Endothelial cell of umbilical vein (primary cell): ENCODE measurements around the gene XXYLT1. TPM values are rescaled to one million over a fixed set of nuclear protein-coding genes. Genes with fewer than 3 reads are reported as not detected.

Experiments used
- BruUV-seq: library from RNA; stranded (reverse); fragments of 400-500 nt; replicated peaks from 2 replicates; lab custom pipeline; 2021; lab: Mats Ljungman, UMichigan
- CTCF ChIA-PET: fragments of 300-600, 350-600 bp; sonication (Branson Sonifier 250); formaldehyde crosslinking; loops from one replicate; lab custom pipeline; 2021; ENCODE audit warnings: antibody characterized with exemption, inconsistent platforms; lab: Charles Lee
- POLR2A ChIA-PET: fragments of 300-600, 350-600 bp; sonication (Branson Sonifier 250); formaldehyde crosslinking; loops from one replicate; lab custom pipeline; 2021; ENCODE audit warnings: antibody characterized with exemption, inconsistent platforms; lab: Charles Lee
- DNase-seq: peaks from one replicate; pipeline ENCODE4 v3.0.0-alpha.2; 2011; ENCODE audit warnings: low read depth, low spot score
- FAIRE-seq: peaks from 2 replicates; lab custom pipeline; 2011; peaks lifted over from hg19 to GRCh38; lab: Jason Lieb, UNC
- H2AFZ ChIP-seq: 2 replicates; pipeline ENCODE4 v1.6.0; 2012; ENCODE audit warnings: low read depth, low read length, control low read depth, inconsistent platforms
- H3K27ac ChIP-seq: 2 replicates; pipeline ENCODE4 v1.5.1; 2011; ENCODE audit warnings: low read depth, mild to moderate bottlenecking, control low read depth, low read length, moderate library complexity; ENCODE audit not compliant: insufficient read depth
- H3K27me3 ChIP-seq, 2 experiments: 2 replicates each; pipeline versions ENCODE4 v1.6.0 to v1.6.1; 2011; ENCODE audit warnings: low read length in 2 of 2, mixed read lengths in 1 of 2; ENCODE audit not compliant: control insufficient read depth in 2 of 2, insufficient read depth in 2 of 2
- H3K36me3 ChIP-seq, 2 experiments: 2 replicates in 1 of 2; 3 replicates in 1 of 2; pipeline ENCODE4 v1.5.1; 2011; ENCODE audit warnings: low read length in 2 of 2, mild to moderate bottlenecking in 1 of 2, moderate library complexity in 1 of 2; ENCODE audit not compliant: control insufficient read depth in 2 of 2, insufficient read depth in 2 of 2; ENCODE audit errors: extremely low read depth in 1 of 2
- H3K4me1 ChIP-seq: 3 replicates; pipeline ENCODE4 v1.5.1; 2011; ENCODE audit warnings: mild to moderate bottlenecking, low read length; ENCODE audit not compliant: control insufficient read depth, insufficient read depth; ENCODE audit errors: extremely low read depth
- H3K4me2 ChIP-seq: 2 replicates; pipeline ENCODE4 v1.6.1; 2011; ENCODE audit warnings: low read length, control low read depth, mixed read lengths; ENCODE audit not compliant: insufficient read depth
- H3K4me3 ChIP-seq, 3 experiments: fragments of 200-600 bp in 1 of 3; sonication (generic), shearing (Covaris generic) in 1 of 3; replicated peaks in 1 of 3; 2 replicates each; pipeline ENCODE4 v1.5.1; 2011 to 2016; ENCODE audit warnings: control low read depth in 3 of 3, low read length in 3 of 3, mild to moderate bottlenecking in 2 of 3, inconsistent platforms in 1 of 3, low read depth in 1 of 3, moderate library complexity in 1 of 3; ENCODE audit not compliant: insufficient read depth in 1 of 3
- H3K79me2 ChIP-seq: 2 replicates; pipeline ENCODE4 v1.6.0; 2012; ENCODE audit warnings: low read length, inconsistent platforms; ENCODE audit not compliant: control insufficient read depth, insufficient read depth
- H3K9ac ChIP-seq: replicated peaks from 2 replicates; pipeline ENCODE3; 2011; ENCODE audit warnings: low read length, control low read depth; ENCODE audit not compliant: insufficient read depth; ENCODE audit errors: extremely low read depth
- H3K9me1 ChIP-seq: replicated peaks from 3 replicates; pipeline ENCODE4 v1.6.0; 2011; ENCODE audit warnings: mild to moderate bottlenecking, low read length; ENCODE audit not compliant: control insufficient read depth, insufficient read depth; ENCODE audit errors: extremely low read depth
- H3K9me3 ChIP-seq: replicated peaks from 2 replicates; pipeline ENCODE4 v1.5.1; 2012; ENCODE audit warnings: low read length, inconsistent platforms; ENCODE audit not compliant: control insufficient read depth, insufficient read depth
- H4K20me1 ChIP-seq: replicated peaks from 2 replicates; pipeline ENCODE3; 2011; ENCODE audit warnings: mild to moderate bottlenecking, low read length; ENCODE audit not compliant: control insufficient read depth, insufficient read depth; ENCODE audit errors: extremely low read depth
- FOS ChIP-seq: IDR thresholded peaks from 2 replicates; pipeline ENCODE4 v1.6.1; 2011; ENCODE audit warnings: mild to moderate bottlenecking, low read length, moderate library complexity, borderline replicate concordance; ENCODE audit not compliant: insufficient read depth
- GATA2 ChIP-seq: IDR thresholded peaks from 2 replicates; pipeline ENCODE4 v1.7.0; 2011; ENCODE audit warnings: low read depth, mild to moderate bottlenecking, moderate library complexity, mixed read lengths, low read length; ENCODE audit not compliant: insufficient read length, insufficient read depth
- MAX ChIP-seq: IDR thresholded peaks from 2 replicates; pipeline ENCODE4 v1.6.1; 2011; ENCODE audit not compliant: insufficient read depth, insufficient read length
- POLR2AphosphoS5 ChIP-seq: IDR thresholded peaks from 2 replicates; pipeline ENCODE4 v1.6.1; 2012; ENCODE audit warnings: low read depth, mild to moderate bottlenecking, control low read depth, low read length, moderate library complexity; ENCODE audit not compliant: insufficient read depth
- dilution Hi-C: fragments of 300-500 bp; cut with MboI; formaldehyde crosslinking; loops from one replicate; pipeline ENCODE4 v1.15.0; 2019; ENCODE audit warnings: low sequenced_read_pairs; ENCODE audit not compliant: extremely low pct_ligation_motif_present
- intact Hi-C: fragments of 100-400 bp; cut with micrococcal nuclease; formaldehyde crosslinking; loops from one replicate; pipeline ENCODE4 v1.10.0; 2022
- polyA plus RNA-seq, 4 experiments: library from polyadenylated mRNA; depleted of rRNA in 3 of 4; stranded (reverse) in 3 of 4; unstranded in 1 of 4; fragments of >200 nt; gene quantifications; 2 replicates each; pipeline versions ENCODE4 v1.2.1 to v1.2.3, GENCODE V29; 2011 to 2012; ENCODE audit warnings: missing spikeins in 1 of 4
- total RNA-seq: library from RNA; stranded (reverse); gene quantifications from 2 replicates; pipeline ENCODE4 v1.2.3, GENCODE V29; 2021

The XXYLT1 gene
- total and polyA plus RNA-seq, 2 donors (not counting 3 experiments of a cell fraction or from before 2014, with no cell fraction given): 54.4 to 78.1 TPM

GRCh38 chr3:195065142-195065863, 205.7 kb downstream of the XXYLT1 start:
- POLR2A ChIA-PET: no interaction called here
- Histone ChIP-seq H3K4me2 (no peak overlapping the region), H3K9me1 (no peaks in the 10 kb centered on the region), H3K9me3 (no peaks in the 10 kb centered on the region), H3K9ac (no peak overlapping the region), H3K79me2 (no peaks in the 10 kb centered on the region), H4K20me1 (no peaks in the 10 kb centered on the region), H3K4me1 (no peaks in the 10 kb centered on the region), H3K36me3 (peaks cover 4 to 5% of the 10 kb centered on the region in 2 experiments), H2AFZ (no peak overlapping the region), H3K4me3 (no peak overlapping the region), H3K27me3 (no peaks in the 10 kb centered on the region), H3K27ac (no peak overlapping the region)
- TF ChIP-seq FOS (no peak), POLR2AphosphoS5 (peak; percentile 11)
- DNase-seq (no peak), FAIRE-seq (no peak)
- intact Hi-C loops: no loop called here
- BruUV-seq: no TSS peak
- dilution Hi-C loops: no loop called here
- CTCF ChIA-PET: interaction anchor here (1.8 kb wide), 1 partner anchor 41 kb away, joined by 4 read pairs; no protein-coding TSS in a partner anchor

- no peak for DNase-seq
- ChIA-PET CTCF (interaction anchor here (0.8 to 1.8 kb wide), 3 partner anchors 10 to 42 kb away, joined by 3 to 4 read pairs (median 3); no protein-coding TSS in a partner anchor), POLR2A (no interaction called here)
- Histone ChIP-seq H3K36me3 (peaks cover 0 to 2% of the 10 kb centered on the region in 2 experiments), H2AFZ (no peak overlapping the region), H3K27ac (no peak overlapping the region), H3K27me3 (no peaks in the 10 kb centered on the region), H3K9me3 (no peaks in the 10 kb centered on the region), H3K9ac (no peak overlapping the region), H3K4me1 (peaks cover 2% of the 10 kb centered on the region), H3K4me3 (no peak overlapping the region), H3K9me1 (no peaks in the 10 kb centered on the region), H3K4me2 (no peak overlapping the region), H4K20me1 (no peaks in the 10 kb centered on the region), H3K79me2 (no peaks in the 10 kb centered on the region)
- TF ChIP-seq GATA2: no peak
- TF ChIP-seq MAX: no peak
- peak; percentile 18 for TF ChIP-seq POLR2AphosphoS5
- no peak for TF ChIP-seq FOS
- no peak for FAIRE-seq
- dilution Hi-C loops: no loop called here
- no TSS peak for BruUV-seq
- intact Hi-C loops: no loop called here
These were observed 206.5 kb downstream of the XXYLT1 start for GRCh38 chr3:195064300-195064931.
